PC-3 (cell line): Measurements from ENCODE around the gene CACNG5.

Experiments used
- EZH2 ChIP-seq: fragments of 300-600 bp; sonication (generic); IDR thresholded peaks from one replicate; pipeline ENCODE4 v1.6.1; 2017; ENCODE audit warnings: antibody characterized with exemption, mild to moderate bottlenecking, low read length; ENCODE audit not compliant: unreplicated experiment
- TF ChIP-seq, protein P1 (sequence below): fragments of 300-600 bp; sonication (generic); conservative IDR thresholded peaks from 2 replicates; pipeline ENCODE4 v1.5.1; 2017; ENCODE audit warnings: antibody characterized with exemption, low read depth, mild to moderate bottlenecking, low read length

DNA sequence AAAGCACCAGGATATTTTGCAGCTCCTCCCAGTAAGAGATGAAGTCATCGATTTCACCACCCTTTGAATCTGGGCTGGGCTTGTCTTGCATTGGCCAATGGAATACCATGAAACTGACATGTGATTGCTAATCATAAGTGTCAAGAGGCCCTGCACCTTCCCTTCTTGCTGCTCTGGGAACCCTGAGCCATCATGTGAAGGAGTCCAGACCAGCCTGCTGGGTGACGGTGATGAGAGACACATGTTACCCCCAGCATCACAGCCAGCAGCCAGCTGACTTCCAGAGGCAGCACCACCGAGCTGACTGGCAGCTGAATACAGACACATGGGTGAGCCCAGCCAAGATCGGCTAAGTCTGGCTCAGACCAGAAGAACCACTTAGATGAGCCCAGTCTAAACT, 86.0 kb downstream of the CACNG5 start:
- TF ChIP-seq, protein P1, sequence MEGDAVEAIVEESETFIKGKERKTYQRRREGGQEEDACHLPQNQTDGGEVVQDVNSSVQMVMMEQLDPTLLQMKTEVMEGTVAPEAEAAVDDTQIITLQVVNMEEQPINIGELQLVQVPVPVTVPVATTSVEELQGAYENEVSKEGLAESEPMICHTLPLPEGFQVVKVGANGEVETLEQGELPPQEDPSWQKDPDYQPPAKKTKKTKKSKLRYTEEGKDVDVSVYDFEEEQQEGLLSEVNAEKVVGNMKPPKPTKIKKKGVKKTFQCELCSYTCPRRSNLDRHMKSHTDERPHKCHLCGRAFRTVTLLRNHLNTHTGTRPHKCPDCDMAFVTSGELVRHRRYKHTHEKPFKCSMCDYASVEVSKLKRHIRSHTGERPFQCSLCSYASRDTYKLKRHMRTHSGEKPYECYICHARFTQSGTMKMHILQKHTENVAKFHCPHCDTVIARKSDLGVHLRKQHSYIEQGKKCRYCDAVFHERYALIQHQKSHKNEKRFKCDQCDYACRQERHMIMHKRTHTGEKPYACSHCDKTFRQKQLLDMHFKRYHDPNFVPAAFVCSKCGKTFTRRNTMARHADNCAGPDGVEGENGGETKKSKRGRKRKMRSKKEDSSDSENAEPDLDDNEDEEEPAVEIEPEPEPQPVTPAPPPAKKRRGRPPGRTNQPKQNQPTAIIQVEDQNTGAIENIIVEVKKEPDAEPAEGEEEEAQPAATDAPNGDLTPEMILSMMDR, result no peak
- TF ChIP-seq EZH2, result no peak
